Neural progenitor cell (in vitro differentiated cells): ENCODE results near the gene SDR39U1.

Experiments used
- EZH2 ChIP-seq: fragments of 200-600 bp; sonication (generic); IDR thresholded peaks from 2 replicates; pipeline ENCODE4 v1.6.1; 2017; ENCODE audit warnings: antibody characterized with exemption, mild to moderate bottlenecking, moderate library complexity
- TF ChIP-seq, protein P1 (sequence below): fragments of 200-600 bp; sonication (generic); IDR thresholded peaks from 2 replicates; pipeline ENCODE4 v1.5.1; 2017; ENCODE audit warnings: antibody characterized with exemption, mild to moderate bottlenecking

- TF ChIP-seq, protein P1, sequence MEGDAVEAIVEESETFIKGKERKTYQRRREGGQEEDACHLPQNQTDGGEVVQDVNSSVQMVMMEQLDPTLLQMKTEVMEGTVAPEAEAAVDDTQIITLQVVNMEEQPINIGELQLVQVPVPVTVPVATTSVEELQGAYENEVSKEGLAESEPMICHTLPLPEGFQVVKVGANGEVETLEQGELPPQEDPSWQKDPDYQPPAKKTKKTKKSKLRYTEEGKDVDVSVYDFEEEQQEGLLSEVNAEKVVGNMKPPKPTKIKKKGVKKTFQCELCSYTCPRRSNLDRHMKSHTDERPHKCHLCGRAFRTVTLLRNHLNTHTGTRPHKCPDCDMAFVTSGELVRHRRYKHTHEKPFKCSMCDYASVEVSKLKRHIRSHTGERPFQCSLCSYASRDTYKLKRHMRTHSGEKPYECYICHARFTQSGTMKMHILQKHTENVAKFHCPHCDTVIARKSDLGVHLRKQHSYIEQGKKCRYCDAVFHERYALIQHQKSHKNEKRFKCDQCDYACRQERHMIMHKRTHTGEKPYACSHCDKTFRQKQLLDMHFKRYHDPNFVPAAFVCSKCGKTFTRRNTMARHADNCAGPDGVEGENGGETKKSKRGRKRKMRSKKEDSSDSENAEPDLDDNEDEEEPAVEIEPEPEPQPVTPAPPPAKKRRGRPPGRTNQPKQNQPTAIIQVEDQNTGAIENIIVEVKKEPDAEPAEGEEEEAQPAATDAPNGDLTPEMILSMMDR = no peak
- no peak for TF ChIP-seq EZH2
These were observed 44.8 kb downstream of the SDR39U1 start for GRCh38 chr14:24397639-24398292.
